GM19099 (cell line): ENCODE measurements around the gene STK40.

Experiments
- POLR2A ChIP-seq: IDR thresholded peaks from 3 replicates; pipeline ENCODE4 v1.6.1; 2011; ENCODE audit warnings: low read depth; ENCODE audit not compliant: insufficient read length; ENCODE audit errors: extremely low read depth

Gene STK40

GRCh38 chr1:36386265-36387140 is 779 bp upstream of the STK40 start:
- TF ChIP-seq POLR2A, result peak; percentile 87

- no peak for TF ChIP-seq POLR2A
Measured at GRCh38 chr1:36384542-36385409, 948 bp downstream of the STK40 start.

- TF ChIP-seq POLR2A, result no peak
Measured at GRCh38 chr1:36383240-36383639, 2.5 kb downstream of the STK40 start.

GRCh38 chr1:36382669-36383068 is 3.1 kb downstream of the STK40 start:
- TF ChIP-seq POLR2A, result no peak

GRCh38 chr1:36382231-36382630 is 3.5 kb downstream of the STK40 start:
- TF ChIP-seq POLR2A, result no peak

- no peak for TF ChIP-seq POLR2A
Measured at GRCh38 chr1:36381405-36381804, 4.3 kb downstream of the STK40 start.

GRCh38 chr1:36380782-36381181 is 4.9 kb downstream of the STK40 start:
- TF ChIP-seq POLR2A, result no peak

- no peak for TF ChIP-seq POLR2A
Measured at GRCh38 chr1:36380143-36380619, 5.5 kb downstream of the STK40 start.

- TF ChIP-seq POLR2A, result no peak
Measured at GRCh38 chr1:36377791-36378492, 7.8 kb downstream of the STK40 start.

GRCh38 chr1:36372617-36373016 is 13.1 kb downstream of the STK40 start:
- no peak for TF ChIP-seq POLR2A

GRCh38 chr1:36369061-36369861 is 16.5 kb downstream of the STK40 start:
- TF ChIP-seq POLR2A, result no peak

- TF ChIP-seq POLR2A, result no peak
Measured at GRCh38 chr1:36367798-36368197, 17.9 kb downstream of the STK40 start.

- no peak for TF ChIP-seq POLR2A
Measured at GRCh38 chr1:36367066-36367465, 18.7 kb downstream of the STK40 start.

- TF ChIP-seq POLR2A, result no peak
Measured at GRCh38 chr1:36366091-36366661, 19.5 kb downstream of the STK40 start.
